DOHH2 (cell line): ENCODE data around the gene CDH26.

Experiments
- H3F3A ChIP-seq: fragments of 200-600 bp; sonication (generic), shearing (Covaris generic); 2 replicates; pipeline ENCODE4 v1.6.0; 2016; ENCODE audit warnings: antibody characterized with exemption, mild to moderate bottlenecking; ENCODE audit not compliant: control insufficient read depth, insufficient read depth
- H3K27ac ChIP-seq: fragments of 200-600 bp; sonication (generic); 2 replicates; pipeline ENCODE4 v1.5.1; 2014; ENCODE audit warnings: low read depth, mild to moderate bottlenecking, low read length, moderate library complexity
- H3K27me3 ChIP-seq: fragments of 200-600 bp; sonication (generic); 2 replicates; pipeline ENCODE4 v1.6.1; 2014; ENCODE audit warnings: mild to moderate bottlenecking, low read length, mixed read lengths; ENCODE audit not compliant: control insufficient read depth
- H3K36me3 ChIP-seq: fragments of 200-600 bp; sonication (generic); 2 replicates; pipeline ENCODE4 v1.6.1; 2014; ENCODE audit warnings: mild to moderate bottlenecking, low read length, moderate library complexity, mixed read lengths; ENCODE audit not compliant: control insufficient read depth
- H3K4me1 ChIP-seq: fragments of 200-600 bp; sonication (generic); 2 replicates; pipeline ENCODE4 v1.6.1; 2014; ENCODE audit warnings: mild to moderate bottlenecking, low read length, mixed read lengths; ENCODE audit not compliant: control insufficient read depth
- H3K4me2 ChIP-seq: fragments of 200-600 bp; sonication (generic); 2 replicates; pipeline ENCODE4 v1.6.0; 2014; ENCODE audit warnings: mild to moderate bottlenecking, low read length, moderate library complexity
- H3K4me3 ChIP-seq: fragments of 200-600 bp; sonication (generic); 2 replicates; pipeline ENCODE4 v1.5.1; 2014; ENCODE audit warnings: mild to moderate bottlenecking, low read length, mixed read lengths
- H3K79me2 ChIP-seq: fragments of 200-600 bp; sonication (generic); 2 replicates; pipeline ENCODE4 v1.6.1; 2014; ENCODE audit warnings: mild to moderate bottlenecking, low read length, mixed read lengths; ENCODE audit not compliant: control insufficient read depth
- H3K9me2 ChIP-seq: fragments of 200-600 bp; sonication (generic); replicated peaks from 2 replicates; pipeline ENCODE4 v1.6.1; 2014; ENCODE audit warnings: mild to moderate bottlenecking, low read length, mixed read lengths; ENCODE audit not compliant: control insufficient read depth
- H3K9me3 ChIP-seq: fragments of 200-600 bp; sonication (generic); 2 replicates; pipeline ENCODE4 v1.6.1; 2014; ENCODE audit warnings: antibody characterized with exemption, low read length, mixed read lengths; ENCODE audit not compliant: control insufficient read depth, insufficient read depth
- H4K20me1 ChIP-seq: fragments of 200-600 bp; sonication (generic); 2 replicates; pipeline ENCODE4 v1.6.0; 2014; ENCODE audit warnings: low read depth, mild to moderate bottlenecking, antibody characterized with exemption, low read length, moderate library complexity; ENCODE audit not compliant: control insufficient read depth, insufficient read depth
- EZH2phosphoT487 ChIP-seq: fragments of 200-600 bp; sonication (generic); IDR thresholded peaks from 2 replicates; pipeline ENCODE4 v1.6.1; 2017; ENCODE audit warnings: borderline replicate concordance, mild to moderate bottlenecking, antibody characterized with exemption, low read length, moderate library complexity, mixed read lengths
- TF ChIP-seq, protein P1 (sequence below): fragments of 200-600 bp; sonication (generic); IDR thresholded peaks from one replicate; pipeline ENCODE4 v1.5.1; 2014; ENCODE audit warnings: antibody characterized with exemption, mild to moderate bottlenecking, low read depth, low read length; ENCODE audit not compliant: poor library complexity, severe bottlenecking

The CDH26 gene

DNA sequence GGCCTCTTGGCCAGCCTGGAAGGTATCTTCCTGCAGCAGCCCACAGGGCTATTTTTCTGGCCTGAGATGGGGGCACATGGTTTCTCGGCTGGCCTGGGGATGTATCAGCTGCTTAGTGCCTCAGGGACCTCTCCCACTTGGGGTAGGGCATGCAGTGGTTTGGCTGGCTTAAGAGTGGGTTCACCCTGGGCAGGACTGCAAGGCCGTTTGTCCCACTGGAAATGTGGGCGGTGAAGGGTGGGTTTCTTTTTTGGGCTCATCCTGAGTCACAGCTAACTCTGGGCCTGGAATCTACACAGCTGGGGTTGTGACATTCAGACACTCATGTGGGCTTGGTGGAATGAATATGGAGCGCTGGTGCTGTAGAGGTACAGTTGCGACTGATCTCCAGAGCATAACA lies 62.0 kb downstream of the CDH26 start:
- Histone ChIP-seq H3K4me3 (no peak overlapping the region), H4K20me1 (no peaks in the 10 kb centered on the region), H3K36me3 (no peaks in the 10 kb centered on the region), H3F3A (no peaks in the 10 kb centered on the region), H3K79me2 (no peaks in the 10 kb centered on the region), H3K9me2 (no peaks in the 10 kb centered on the region), H3K4me1 (no peaks in the 10 kb centered on the region), H3K27me3 (no peaks in the 10 kb centered on the region), H3K27ac (no peak overlapping the region), H3K9me3 (no peaks in the 10 kb centered on the region), H3K4me2 (no peak overlapping the region)
- TF ChIP-seq EZH2phosphoT487, result no peak
- TF ChIP-seq, protein P1, sequence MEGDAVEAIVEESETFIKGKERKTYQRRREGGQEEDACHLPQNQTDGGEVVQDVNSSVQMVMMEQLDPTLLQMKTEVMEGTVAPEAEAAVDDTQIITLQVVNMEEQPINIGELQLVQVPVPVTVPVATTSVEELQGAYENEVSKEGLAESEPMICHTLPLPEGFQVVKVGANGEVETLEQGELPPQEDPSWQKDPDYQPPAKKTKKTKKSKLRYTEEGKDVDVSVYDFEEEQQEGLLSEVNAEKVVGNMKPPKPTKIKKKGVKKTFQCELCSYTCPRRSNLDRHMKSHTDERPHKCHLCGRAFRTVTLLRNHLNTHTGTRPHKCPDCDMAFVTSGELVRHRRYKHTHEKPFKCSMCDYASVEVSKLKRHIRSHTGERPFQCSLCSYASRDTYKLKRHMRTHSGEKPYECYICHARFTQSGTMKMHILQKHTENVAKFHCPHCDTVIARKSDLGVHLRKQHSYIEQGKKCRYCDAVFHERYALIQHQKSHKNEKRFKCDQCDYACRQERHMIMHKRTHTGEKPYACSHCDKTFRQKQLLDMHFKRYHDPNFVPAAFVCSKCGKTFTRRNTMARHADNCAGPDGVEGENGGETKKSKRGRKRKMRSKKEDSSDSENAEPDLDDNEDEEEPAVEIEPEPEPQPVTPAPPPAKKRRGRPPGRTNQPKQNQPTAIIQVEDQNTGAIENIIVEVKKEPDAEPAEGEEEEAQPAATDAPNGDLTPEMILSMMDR, result no peak

DNA sequence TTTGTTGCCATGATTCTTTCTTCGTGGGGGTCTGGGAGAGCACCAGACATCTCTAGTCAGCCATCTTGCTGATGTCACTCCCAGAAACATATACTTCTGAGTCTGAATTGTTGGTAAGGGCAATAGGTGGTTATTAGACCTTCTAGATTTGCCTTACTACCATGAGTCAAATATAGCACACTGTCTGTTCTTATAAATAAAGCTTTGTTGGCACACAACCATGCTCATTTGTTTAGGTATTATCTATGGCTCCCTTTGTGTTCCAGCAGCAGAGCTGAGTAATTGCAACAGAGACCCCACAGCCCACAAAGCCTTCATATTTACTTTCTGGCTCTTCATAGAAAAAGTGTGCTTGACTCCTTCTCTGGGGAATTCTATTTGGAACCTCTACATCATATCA lies 62.9 kb downstream of the CDH26 start:
- no peaks in the 10 kb centered on the region for H3K27me3 ChIP-seq
- H3K36me3 ChIP-seq, result no peaks in the 10 kb centered on the region
- no peaks in the 10 kb centered on the region for H3K79me2 ChIP-seq
- H3F3A ChIP-seq, result no peaks in the 10 kb centered on the region
- H4K20me1 ChIP-seq, result no peaks in the 10 kb centered on the region
- TF ChIP-seq EZH2phosphoT487, result no peak
- TF ChIP-seq, protein P1, result no peak
- no peaks in the 10 kb centered on the region for H3K9me3 ChIP-seq
- H3K4me1 ChIP-seq, result no peaks in the 10 kb centered on the region
- H3K27ac ChIP-seq, result no peak overlapping the region
- H3K4me2 ChIP-seq, result no peak overlapping the region
- H3K4me3 ChIP-seq, result no peak overlapping the region
- H3K9me2 ChIP-seq, result no peaks in the 10 kb centered on the region

DNA sequence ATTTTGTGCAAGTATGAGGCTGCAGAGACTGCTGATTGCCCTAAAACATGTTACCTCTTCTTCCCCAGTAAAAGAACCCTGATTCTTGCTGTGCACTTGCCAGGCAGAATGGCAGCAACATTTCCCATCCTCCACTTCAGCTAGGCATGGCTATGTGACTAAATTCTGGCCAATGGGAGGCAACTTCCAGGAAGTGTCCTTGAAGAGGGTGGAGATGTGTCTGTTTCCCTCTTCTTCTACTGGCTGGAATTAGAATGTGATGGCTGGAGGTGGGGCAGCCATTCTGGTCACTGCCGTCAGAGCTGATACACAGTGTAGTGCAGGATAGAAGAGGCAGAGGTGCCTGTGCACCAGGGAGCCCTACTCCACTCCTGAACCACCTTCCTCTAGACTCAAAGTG lies 64.6 kb downstream of the CDH26 start:
- no peak overlapping the region for H3K4me2 ChIP-seq
- H3K79me2 ChIP-seq, result no peaks in the 10 kb centered on the region
- no peaks in the 10 kb centered on the region for H3K27me3 ChIP-seq
- H3K9me3 ChIP-seq, result no peaks in the 10 kb centered on the region
- H3K4me1 ChIP-seq, result no peaks in the 10 kb centered on the region
- H3K9me2 ChIP-seq, result no peaks in the 10 kb centered on the region
- TF ChIP-seq EZH2phosphoT487, result no peak
- TF ChIP-seq, protein P1, result no peak
- H3K36me3 ChIP-seq, result no peaks in the 10 kb centered on the region
- no peaks in the 10 kb centered on the region for H4K20me1 ChIP-seq
- no peak overlapping the region for H3K27ac ChIP-seq
- no peaks in the 10 kb centered on the region for H3F3A ChIP-seq
- H3K4me3 ChIP-seq, result no peak overlapping the region

DNA sequence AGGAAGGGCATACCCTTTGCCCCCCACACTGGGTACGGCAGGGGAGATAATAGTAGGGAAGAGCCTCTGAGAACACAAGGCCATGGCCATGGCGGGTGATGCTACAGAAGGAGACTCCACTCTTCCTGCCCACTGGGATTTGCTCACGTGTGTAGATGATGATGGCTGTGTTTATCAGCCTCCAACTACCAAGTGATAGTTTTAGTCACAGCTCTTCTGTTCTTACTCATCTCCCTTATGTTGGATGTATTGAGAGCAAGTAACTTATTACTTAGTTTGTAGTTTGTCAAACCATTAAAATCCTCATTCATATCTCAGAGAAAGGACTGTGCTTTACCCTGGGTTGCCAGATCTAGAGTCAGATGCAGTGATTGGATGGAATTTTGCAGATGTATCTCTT lies 66.0 kb downstream of the CDH26 start:
- Histone ChIP-seq H3K4me3 (no peak overlapping the region), H3K79me2 (no peaks in the 10 kb centered on the region), H3K27ac (no peak overlapping the region), H3K4me1 (no peaks in the 10 kb centered on the region), H3K36me3 (no peaks in the 10 kb centered on the region), H3K4me2 (no peak overlapping the region), H3F3A (no peaks in the 10 kb centered on the region), H3K9me3 (no peaks in the 10 kb centered on the region), H3K27me3 (no peaks in the 10 kb centered on the region), H4K20me1 (no peaks in the 10 kb centered on the region), H3K9me2 (no peaks in the 10 kb centered on the region)
- TF ChIP-seq, protein P1, result no peak
